GM18526 (cell line): ENCODE data around the gene CXCL1.

Source experiments
- POLR2A ChIP-seq: IDR thresholded peaks from 3 replicates; pipeline ENCODE4 v1.6.1; 2011; ENCODE audit not compliant: insufficient read length; ENCODE audit errors: extremely low read depth

Gene CXCL1

GRCh38 chr4:73894001-73894400 is 24.8 kb downstream of the CXCL1 start:
- TF ChIP-seq POLR2A: no peak

GRCh38 chr4:73895201-73896175 is 26.3 kb downstream of the CXCL1 start:
- TF ChIP-seq POLR2A: no peak

GRCh38 chr4:73896416-73896815 is 27.2 kb downstream of the CXCL1 start:
- TF ChIP-seq POLR2A: no peak

- TF ChIP-seq POLR2A: no peak
Observed at GRCh38 chr4:73897380-73898136, 28.4 kb downstream of the CXCL1 start.

GRCh38 chr4:73901031-73901430 is 31.8 kb downstream of the CXCL1 start:
- no peak for TF ChIP-seq POLR2A

GRCh38 chr4:73902038-73902637 is 32.9 kb downstream of the CXCL1 start:
- TF ChIP-seq POLR2A: no peak

GRCh38 chr4:73902817-73903547 is 33.8 kb downstream of the CXCL1 start:
- TF ChIP-seq POLR2A: no peak

- TF ChIP-seq POLR2A: no peak
Observed at GRCh38 chr4:73904491-73904890, 35.3 kb downstream of the CXCL1 start.

- TF ChIP-seq POLR2A: no peak
Observed at GRCh38 chr4:73908965-73909364, 39.8 kb downstream of the CXCL1 start.

- no peak for TF ChIP-seq POLR2A
Observed at GRCh38 chr4:73911746-73912145, 42.6 kb downstream of the CXCL1 start.

GRCh38 chr4:73912191-73912590 is 43.0 kb downstream of the CXCL1 start:
- no peak for TF ChIP-seq POLR2A

GRCh38 chr4:73914071-73914470 is 44.9 kb downstream of the CXCL1 start:
- no peak for TF ChIP-seq POLR2A

GRCh38 chr4:73916172-73916925 is 47.2 kb downstream of the CXCL1 start:
- no peak for TF ChIP-seq POLR2A

- no peak for TF ChIP-seq POLR2A
Observed at GRCh38 chr4:73917081-73917501, 47.9 kb downstream of the CXCL1 start.
